Fibroblast of mammary gland (primary cell): Measurements from ENCODE around the gene AGMO.
A peak's percentile ranks its signal among the peaks of the same experiment; 100 is the strongest.

Experiments
- DNase-seq: peaks from one replicate; pipeline ENCODE4 v3.0.0-alpha.2; 2010; ENCODE audit warnings: low read depth
- H3K4me3 ChIP-seq: 2 replicates; pipeline ENCODE4 v1.5.1; 2011; ENCODE audit warnings: low read depth, mild to moderate bottlenecking, low read length, moderate library complexity; ENCODE audit not compliant: control insufficient read depth
- TF ChIP-seq, protein P1 (sequence below): conservative IDR thresholded peaks from 2 replicates; pipeline ENCODE4 v1.5.1; 2011; ENCODE audit warnings: low read depth, low read length, inconsistent platforms; ENCODE audit not compliant: control insufficient read depth, insufficient read depth

Gene AGMO

DNA sequence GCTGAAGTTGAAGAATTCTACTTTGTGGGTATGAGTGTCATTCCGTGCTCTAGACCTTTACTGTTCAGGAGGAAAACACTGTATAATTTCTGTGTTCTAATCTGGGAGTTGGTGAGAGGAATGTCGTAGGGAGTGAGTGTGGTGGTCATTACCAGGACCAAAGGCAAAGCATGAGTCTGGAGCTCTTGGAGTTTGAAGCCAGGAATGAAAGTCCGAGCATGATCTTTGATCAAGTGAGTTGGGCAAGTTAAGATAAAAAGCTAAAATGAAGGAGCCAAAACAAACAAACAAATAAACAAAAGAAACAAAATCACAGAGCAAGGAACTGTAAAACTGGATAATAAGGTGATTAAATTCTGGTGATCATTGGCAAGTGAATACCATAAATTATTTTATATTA lies 161.4 kb downstream of the AGMO start:
- no peak for DNase-seq
- TF ChIP-seq, protein P1, sequence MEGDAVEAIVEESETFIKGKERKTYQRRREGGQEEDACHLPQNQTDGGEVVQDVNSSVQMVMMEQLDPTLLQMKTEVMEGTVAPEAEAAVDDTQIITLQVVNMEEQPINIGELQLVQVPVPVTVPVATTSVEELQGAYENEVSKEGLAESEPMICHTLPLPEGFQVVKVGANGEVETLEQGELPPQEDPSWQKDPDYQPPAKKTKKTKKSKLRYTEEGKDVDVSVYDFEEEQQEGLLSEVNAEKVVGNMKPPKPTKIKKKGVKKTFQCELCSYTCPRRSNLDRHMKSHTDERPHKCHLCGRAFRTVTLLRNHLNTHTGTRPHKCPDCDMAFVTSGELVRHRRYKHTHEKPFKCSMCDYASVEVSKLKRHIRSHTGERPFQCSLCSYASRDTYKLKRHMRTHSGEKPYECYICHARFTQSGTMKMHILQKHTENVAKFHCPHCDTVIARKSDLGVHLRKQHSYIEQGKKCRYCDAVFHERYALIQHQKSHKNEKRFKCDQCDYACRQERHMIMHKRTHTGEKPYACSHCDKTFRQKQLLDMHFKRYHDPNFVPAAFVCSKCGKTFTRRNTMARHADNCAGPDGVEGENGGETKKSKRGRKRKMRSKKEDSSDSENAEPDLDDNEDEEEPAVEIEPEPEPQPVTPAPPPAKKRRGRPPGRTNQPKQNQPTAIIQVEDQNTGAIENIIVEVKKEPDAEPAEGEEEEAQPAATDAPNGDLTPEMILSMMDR = no peak

DNA sequence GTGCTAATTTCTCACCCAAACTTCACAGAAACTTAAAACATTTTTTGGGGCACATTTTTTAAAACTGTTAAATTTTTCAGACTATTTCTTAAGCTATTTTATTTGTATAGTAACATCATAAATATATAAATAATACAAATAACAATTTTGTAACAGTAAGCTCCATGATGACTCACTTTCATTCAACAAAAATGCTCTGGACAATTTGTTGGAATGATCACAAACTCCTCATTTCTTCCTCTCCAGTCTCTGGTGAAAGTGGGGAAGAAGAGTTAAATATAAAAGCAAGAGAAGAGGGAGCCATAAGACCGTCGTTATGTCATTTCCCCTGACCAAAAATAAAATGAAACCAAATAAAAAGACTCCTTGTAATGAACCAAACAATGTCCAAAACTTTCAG lies 162.4 kb downstream of the AGMO start:
- H3K4me3 ChIP-seq = no peak overlapping the region
- TF ChIP-seq, protein P1 = no peak
- DNase-seq = peak; percentile 42

More for the DNA sequence above, 161.4 kb downstream of the AGMO start:
- H3K4me3 ChIP-seq = no peak overlapping the region

DNA sequence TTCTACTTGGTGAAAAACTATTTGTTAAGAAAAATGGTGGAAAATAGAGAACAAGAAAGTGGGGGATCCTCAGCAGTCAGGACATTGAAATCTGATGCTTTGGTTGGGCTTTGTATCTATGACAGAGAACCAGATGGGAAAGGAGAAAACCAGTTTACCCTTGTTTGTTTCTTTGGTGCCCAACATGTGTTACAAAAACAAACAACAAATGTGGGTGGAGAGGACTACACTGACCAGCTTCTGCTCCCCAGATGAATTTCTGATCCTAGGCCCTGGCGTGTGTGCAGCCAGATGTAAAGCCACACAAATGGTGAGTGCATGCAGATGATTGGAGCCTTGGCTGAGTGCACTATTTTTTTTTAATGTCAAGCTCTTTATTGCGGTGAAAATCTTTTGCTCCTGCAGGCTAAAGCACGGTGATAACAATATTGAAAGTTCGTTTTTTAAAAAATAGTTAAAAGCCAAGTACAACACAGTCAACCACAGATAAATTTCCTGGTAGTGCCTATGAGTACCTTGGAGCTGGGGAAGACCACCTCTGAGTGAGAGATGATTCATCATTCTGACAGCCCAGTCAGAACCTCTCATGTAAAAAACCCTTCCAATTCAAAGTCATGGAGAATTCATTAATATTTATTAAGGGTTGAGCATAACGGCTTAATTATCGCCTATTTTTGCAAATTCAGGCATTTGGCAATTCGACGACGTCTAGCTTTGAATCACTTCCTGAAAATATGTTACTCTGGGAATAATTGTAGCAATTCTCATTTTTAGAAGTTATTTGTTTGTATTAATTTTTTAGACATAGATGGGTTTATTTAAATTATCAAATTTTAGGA lies 163.7 kb downstream of the AGMO start:
- TF ChIP-seq, protein P1 = no peak
- no peak overlapping the region for H3K4me3 ChIP-seq
- no peak for DNase-seq

DNA sequence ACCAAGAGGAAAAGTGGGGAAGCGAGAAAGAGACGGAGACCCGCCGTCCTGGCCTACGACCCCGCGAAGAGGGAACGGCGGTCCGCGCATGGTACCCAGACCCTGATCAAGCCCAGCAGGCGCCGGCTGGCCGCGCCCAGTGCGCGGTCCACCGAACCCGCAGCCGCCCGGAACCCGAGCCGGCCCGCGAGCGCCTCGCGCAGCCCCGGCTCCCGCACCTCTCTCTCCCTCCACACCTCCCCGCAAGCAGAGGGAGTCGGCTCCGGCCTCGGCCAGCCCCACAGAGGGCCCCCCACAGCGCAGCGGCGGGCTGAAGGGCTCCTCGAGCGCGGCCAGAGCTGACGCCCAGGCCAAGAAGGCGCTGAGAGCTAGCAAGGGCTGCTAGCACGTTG lies 164.7 kb downstream of the AGMO start:
- DNase-seq = no peak
- H3K4me3 ChIP-seq = no peak overlapping the region
- TF ChIP-seq, protein P1 = no peak

DNA sequence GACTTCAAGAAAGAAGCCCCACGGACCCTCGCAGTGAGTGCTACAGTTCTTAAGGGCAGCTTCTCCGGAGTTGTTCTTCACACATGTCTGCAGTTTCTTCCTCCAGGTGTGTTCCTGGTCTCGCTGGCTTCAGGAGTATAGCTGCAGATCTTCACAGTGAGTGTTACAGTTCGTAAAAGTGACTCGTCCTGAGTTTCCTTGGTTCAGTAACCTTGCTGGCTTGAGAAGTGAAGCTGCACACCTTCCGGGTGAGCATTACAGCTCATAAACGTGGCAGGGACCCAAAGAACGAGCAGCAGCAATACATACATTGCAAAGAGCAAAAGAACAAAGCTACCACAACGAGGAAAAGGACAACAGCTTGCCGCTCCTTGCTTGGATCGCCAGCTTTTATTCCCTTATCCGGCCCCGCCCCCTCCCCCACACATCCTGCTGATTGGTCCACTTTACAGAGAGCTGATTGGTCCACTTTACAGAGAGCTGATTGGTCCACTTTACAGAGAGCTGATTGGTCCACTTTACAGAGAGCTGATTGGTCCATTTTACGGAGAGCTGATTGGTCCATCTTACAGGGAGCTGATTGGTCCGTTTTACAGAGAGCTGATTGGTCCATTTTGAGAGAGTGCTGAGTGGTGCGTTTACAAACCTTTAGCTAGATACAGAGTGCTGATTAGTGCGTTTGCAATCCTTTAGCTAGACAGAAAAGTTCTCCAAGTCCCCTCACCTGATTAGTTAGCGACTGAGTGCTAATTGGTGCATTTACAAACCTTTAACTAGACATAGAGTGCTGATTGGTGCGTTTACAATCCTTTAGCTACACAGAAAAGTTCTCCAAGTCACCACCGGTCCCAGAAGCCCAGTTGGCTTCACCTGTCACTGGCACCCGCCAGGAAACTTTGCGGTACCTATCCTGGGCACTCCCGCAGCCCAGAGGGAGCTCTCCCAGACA lies 165.3 kb downstream of the AGMO start:
- DNase-seq = no peak
- TF ChIP-seq, protein P1 = no peak
- no peak overlapping the region for H3K4me3 ChIP-seq

DNA sequence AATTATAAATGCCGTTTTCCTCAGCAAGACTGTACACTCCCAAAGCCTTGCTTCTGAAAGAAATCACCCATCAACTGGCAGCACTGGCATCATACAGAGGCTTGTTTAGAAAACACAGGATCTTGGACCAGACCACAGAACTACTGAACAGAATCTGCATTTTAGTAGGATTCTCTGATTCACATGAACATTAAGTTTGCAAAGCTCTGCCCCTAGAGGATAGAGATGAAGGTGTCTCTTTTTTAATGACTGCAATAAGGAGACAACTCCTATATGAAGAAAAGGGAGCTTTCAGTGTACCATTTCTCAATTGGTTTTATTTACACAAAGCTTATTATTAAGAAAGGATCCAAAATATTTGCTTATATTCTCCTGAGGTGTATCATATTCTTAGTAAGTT lies 172.7 kb downstream of the AGMO start:
- DNase-seq = no peak
- TF ChIP-seq, protein P1 = no peak
- H3K4me3 ChIP-seq = no peak overlapping the region
